ENCODE measurements around the gene ADD2. TPM values are rescaled to one million over a fixed set of nuclear protein-coding genes. Genes with fewer than 3 reads are reported as not detected.

The ADD2 gene
- total and polyA plus RNA-seq, 4 donors, result 0.08 to 156 (median 0.16) TPM; not detected in 1

DNA sequence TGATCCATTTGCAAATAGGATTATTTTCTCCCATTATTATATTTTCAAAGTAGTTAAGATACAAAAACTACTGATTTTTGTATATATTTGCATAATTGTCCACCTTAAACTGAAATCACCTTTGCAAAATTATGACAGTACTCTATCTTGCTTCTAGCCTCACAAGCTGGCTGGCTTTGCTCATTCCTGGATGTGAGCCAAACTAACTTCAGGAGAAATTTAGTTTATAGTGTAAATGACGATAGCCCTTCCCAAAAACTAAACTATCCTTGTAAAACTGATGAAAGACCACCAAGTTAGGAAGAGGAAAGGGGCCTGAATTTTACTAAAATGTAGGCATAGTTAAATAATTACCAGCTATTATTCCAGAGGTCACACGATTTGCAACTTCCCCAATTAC is 87.3 kb downstream of the ADD2 start:
- WGBS, result 65% methylated on average over 2 of the region's 2 CpGs
- Histone ChIP-seq H3K9ac (ENCODE audit: low read depth in 1 of 2, low read length in 2 of 2) (no peak overlapping the region), H3K4me3 (ENCODE audit: low read depth in 1 of 3, low read length in 3 of 3) (no peak overlapping the region), H3K9me3 (ENCODE audit: control insufficient read depth in 4 of 4, low read length in 3 of 4) (no peaks in the 10 kb centered on the region), H3K27ac (ENCODE audit: low read depth in 1 of 2, low read length in 2 of 2) (no peak overlapping the region), H3K27me3 (ENCODE audit: control insufficient read depth in 4 of 4, insufficient read depth in 4 of 4, low read length in 3 of 4) (peaks cover 0 to 2% (median 0%) of the 10 kb centered on the region in 4 donors), H3K36me3 (ENCODE audit: control insufficient read depth in 4 of 4, insufficient read depth in 3 of 4, low read depth in 1 of 4, low read length in 3 of 4) (no peaks in the 10 kb centered on the region), H3K4me1 (ENCODE audit: control insufficient read depth in 4 of 4, insufficient read depth in 4 of 4, low read length in 3 of 4) (no peaks in the 10 kb centered on the region)
- TF ChIP-seq, protein P1, sequence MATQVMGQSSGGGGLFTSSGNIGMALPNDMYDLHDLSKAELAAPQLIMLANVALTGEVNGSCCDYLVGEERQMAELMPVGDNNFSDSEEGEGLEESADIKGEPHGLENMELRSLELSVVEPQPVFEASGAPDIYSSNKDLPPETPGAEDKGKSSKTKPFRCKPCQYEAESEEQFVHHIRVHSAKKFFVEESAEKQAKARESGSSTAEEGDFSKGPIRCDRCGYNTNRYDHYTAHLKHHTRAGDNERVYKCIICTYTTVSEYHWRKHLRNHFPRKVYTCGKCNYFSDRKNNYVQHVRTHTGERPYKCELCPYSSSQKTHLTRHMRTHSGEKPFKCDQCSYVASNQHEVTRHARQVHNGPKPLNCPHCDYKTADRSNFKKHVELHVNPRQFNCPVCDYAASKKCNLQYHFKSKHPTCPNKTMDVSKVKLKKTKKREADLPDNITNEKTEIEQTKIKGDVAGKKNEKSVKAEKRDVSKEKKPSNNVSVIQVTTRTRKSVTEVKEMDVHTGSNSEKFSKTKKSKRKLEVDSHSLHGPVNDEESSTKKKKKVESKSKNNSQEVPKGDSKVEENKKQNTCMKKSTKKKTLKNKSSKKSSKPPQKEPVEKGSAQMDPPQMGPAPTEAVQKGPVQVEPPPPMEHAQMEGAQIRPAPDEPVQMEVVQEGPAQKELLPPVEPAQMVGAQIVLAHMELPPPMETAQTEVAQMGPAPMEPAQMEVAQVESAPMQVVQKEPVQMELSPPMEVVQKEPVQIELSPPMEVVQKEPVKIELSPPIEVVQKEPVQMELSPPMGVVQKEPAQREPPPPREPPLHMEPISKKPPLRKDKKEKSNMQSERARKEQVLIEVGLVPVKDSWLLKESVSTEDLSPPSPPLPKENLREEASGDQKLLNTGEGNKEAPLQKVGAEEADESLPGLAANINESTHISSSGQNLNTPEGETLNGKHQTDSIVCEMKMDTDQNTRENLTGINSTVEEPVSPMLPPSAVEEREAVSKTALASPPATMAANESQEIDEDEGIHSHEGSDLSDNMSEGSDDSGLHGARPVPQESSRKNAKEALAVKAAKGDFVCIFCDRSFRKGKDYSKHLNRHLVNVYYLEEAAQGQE (IDR thresholded peaks at IDR 0.05), result no peak
- no peak for TF ChIP-seq RXRA (IDR thresholded peaks at IDR 0.05)
- TF ChIP-seq, protein P2, sequence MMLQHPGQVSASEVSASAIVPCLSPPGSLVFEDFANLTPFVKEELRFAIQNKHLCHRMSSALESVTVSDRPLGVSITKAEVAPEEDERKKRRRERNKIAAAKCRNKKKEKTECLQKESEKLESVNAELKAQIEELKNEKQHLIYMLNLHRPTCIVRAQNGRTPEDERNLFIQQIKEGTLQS (IDR thresholded peaks at IDR 0.05), result no peak
- no peak for TF ChIP-seq RAD21 (IDR thresholded peaks at IDR 0.05)
- TF ChIP-seq FOXA2 (IDR thresholded peaks at IDR 0.05), result no peak
- TF ChIP-seq YY1 (IDR thresholded peaks at IDR 0.05), result no peak
- no peak for TF ChIP-seq HNF4G (IDR thresholded peaks at IDR 0.05)
- TF ChIP-seq, protein P3, sequence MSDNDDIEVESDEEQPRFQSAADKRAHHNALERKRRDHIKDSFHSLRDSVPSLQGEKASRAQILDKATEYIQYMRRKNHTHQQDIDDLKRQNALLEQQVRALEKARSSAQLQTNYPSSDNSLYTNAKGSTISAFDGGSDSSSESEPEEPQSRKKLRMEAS (IDR thresholded peaks at IDR 0.05), result no peak
- no peak for TF ChIP-seq NR2F2 (IDR thresholded peaks at IDR 0.05)
- TF ChIP-seq, protein P4, sequence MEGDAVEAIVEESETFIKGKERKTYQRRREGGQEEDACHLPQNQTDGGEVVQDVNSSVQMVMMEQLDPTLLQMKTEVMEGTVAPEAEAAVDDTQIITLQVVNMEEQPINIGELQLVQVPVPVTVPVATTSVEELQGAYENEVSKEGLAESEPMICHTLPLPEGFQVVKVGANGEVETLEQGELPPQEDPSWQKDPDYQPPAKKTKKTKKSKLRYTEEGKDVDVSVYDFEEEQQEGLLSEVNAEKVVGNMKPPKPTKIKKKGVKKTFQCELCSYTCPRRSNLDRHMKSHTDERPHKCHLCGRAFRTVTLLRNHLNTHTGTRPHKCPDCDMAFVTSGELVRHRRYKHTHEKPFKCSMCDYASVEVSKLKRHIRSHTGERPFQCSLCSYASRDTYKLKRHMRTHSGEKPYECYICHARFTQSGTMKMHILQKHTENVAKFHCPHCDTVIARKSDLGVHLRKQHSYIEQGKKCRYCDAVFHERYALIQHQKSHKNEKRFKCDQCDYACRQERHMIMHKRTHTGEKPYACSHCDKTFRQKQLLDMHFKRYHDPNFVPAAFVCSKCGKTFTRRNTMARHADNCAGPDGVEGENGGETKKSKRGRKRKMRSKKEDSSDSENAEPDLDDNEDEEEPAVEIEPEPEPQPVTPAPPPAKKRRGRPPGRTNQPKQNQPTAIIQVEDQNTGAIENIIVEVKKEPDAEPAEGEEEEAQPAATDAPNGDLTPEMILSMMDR (IDR thresholded peaks at IDR 0.05; ENCODE audit: low read depth, low read length, missing input control), result no peak
- TF ChIP-seq EGR1 (IDR thresholded peaks at IDR 0.05; ENCODE audit: low read depth in 2 of 2), result no peak
- no peak for DNase-seq (ENCODE audit: low spot score)

DNA sequence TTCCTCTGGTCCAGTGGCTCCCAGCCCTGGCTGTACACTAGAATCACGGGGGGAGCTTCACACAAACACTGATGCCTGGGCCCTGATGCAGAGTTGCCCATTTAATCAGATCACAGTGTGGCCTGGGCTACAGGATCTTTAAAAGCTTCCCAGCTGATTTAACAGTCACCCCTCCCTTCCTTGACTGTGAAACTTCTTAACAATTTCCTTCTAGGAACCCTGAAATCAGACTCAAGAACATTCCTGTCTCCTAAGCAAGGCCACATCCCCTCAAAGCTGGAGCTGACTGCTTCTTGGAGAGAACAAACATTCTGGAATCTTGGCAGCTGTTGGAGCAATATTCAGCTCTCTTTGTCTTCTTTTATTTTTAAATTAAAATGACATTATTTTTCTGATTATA is 88.7 kb downstream of the ADD2 start:
- H3K36me3 ChIP-seq (ENCODE audit: control insufficient read depth in 4 of 4, insufficient read depth in 3 of 4, low read depth in 1 of 4, low read length in 3 of 4), result no peaks in the 10 kb centered on the region
- H3K9ac ChIP-seq (ENCODE audit: low read depth in 1 of 2, low read length in 2 of 2), result no peak overlapping the region
- H3K27ac ChIP-seq (ENCODE audit: low read depth in 1 of 2, low read length in 2 of 2), result no peak overlapping the region
- H3K4me3 ChIP-seq (ENCODE audit: low read depth in 1 of 3, low read length in 3 of 3), result no peak overlapping the region
- TF ChIP-seq RAD21 (IDR thresholded peaks at IDR 0.05) (no peak), SP1 (IDR thresholded peaks at IDR 0.05) (no peak), FOXA1 (IDR thresholded peaks at IDR 0.05) (no peak), TAF1 (conservative IDR thresholded peaks at IDR 0.05) (no peak)
- TF ChIP-seq, protein P5, sequence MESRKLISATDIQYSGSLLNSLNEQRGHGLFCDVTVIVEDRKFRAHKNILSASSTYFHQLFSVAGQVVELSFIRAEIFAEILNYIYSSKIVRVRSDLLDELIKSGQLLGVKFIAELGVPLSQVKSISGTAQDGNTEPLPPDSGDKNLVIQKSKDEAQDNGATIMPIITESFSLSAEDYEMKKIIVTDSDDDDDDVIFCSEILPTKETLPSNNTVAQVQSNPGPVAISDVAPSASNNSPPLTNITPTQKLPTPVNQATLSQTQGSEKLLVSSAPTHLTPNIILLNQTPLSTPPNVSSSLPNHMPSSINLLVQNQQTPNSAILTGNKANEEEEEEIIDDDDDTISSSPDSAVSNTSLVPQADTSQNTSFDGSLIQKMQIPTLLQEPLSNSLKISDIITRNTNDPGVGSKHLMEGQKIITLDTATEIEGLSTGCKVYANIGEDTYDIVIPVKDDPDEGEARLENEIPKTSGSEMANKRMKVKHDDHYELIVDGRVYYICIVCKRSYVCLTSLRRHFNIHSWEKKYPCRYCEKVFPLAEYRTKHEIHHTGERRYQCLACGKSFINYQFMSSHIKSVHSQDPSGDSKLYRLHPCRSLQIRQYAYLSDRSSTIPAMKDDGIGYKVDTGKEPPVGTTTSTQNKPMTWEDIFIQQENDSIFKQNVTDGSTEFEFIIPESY (IDR thresholded peaks at IDR 0.05), result no peak
- TF ChIP-seq, protein P2 (IDR thresholded peaks at IDR 0.05), result no peak
- H3K4me1 ChIP-seq (ENCODE audit: control insufficient read depth in 4 of 4, insufficient read depth in 4 of 4, low read length in 3 of 4), result no peaks in the 10 kb centered on the region
- no peaks in the 10 kb centered on the region for H3K9me3 ChIP-seq (ENCODE audit: control insufficient read depth in 4 of 4, low read length in 3 of 4)
- no peaks in the 10 kb centered on the region for H3K27me3 ChIP-seq (ENCODE audit: control insufficient read depth in 4 of 4, insufficient read depth in 4 of 4, low read length in 3 of 4)
- no peak for DNase-seq (ENCODE audit: low spot score)
- WGBS, result 76% methylated on average over 1 of the region's 1 CpG

All from liver (tissue), 9 donors.